COLO668 (cell line): ENCODE results near the gene TGFBI.
A peak's percentile ranks its signal among the peaks of the same experiment; 100 is the strongest.

Source experiments
- DNase-seq: peaks from one replicate; lab custom pipeline; 2025; ENCODE audit not compliant: unreplicated experiment; lab: John Stamatoyannopoulos, UW

TGFBI gene

DNA sequence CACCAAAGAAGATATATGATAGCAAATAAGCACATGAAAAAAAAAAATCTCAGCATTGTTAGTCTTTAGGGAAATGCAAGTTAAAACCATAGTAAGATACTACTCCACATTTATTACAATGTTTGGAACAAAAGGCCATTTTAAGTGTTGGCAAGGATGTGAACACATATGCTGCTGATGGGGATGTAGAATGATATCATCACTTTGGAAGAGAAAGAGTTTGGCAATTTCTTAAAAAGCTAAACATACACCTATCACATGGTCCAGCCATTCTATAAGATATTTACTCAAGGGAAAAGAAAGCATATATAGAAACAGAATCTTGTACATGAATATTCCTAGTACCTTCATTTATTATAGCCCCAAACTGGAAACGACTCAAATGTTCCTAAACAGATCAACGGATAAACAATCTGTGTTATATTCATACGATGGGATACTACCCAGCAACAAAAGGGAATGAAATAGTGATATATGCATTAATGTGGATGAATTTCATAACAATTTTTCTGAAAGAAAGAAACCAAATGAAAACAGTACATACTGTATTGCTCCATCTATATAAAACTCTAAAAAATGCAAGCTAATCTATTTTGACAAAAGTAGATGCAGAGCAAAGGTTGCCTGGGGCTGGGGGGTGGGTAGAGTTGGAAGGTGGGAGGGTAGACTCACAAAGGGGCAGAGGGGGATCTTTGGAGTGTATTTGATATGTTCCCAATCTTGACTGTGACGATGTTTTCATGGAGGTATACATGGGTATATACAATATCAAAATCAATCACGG is 58.2 kb downstream of the TGFBI start:
- no peak for DNase-seq

- no peak for DNase-seq
Measured at GRCh38 chr5:136087961-136088871, 59.4 kb downstream of the TGFBI start.

DNA sequence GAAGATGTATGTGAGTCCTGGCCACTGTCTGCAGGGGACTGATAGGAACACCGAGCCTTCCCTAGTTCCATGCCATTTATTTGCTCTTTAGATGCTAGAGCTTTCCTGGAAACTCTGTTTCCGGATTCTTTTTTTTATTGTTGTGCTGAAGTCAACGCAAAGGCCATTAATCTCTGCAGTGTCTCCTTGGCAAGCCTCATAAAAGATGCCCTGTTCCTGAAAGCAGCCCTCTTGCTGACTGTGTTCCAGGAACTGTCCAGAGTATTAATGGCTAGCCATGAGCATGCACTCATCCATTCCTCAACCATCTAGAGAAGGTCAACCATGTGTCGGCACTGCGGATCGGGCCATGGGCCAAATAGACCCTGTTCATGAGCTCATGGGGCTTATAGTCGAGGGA is 61.0 kb downstream of the TGFBI start:
- no peak for DNase-seq

- DNase-seq = no peak
Measured at GRCh38 chr5:136090319-136090718, 61.5 kb downstream of the TGFBI start.

GRCh38 chr5:136094189-136094912 is 65.6 kb downstream of the TGFBI start:
- peak; percentile 33 for DNase-seq

GRCh38 chr5:136094913-136095641 is 66.3 kb downstream of the TGFBI start:
- DNase-seq = peak; percentile 62

DNA sequence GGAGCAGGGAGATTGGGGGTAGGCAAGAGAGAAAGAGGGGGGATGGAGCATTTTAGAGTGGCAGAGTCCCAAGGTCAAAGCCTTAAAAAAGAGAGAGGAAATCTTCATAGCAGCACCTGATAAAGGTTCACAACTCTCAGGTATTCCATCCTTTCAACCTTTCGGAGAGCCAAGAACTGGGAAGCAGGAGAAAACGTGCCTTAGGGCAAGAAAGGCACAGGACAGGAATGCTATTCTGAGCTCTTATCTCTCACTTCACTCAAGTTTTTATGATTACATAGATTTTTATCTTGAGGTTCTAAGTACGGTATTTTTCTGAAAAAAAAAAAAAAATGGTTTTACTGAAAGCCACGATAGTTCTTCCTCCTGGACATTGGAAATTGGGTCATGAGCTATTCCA is 69.4 kb downstream of the TGFBI start:
- DNase-seq = no peak

GRCh38 chr5:136099870-136100269 is 71.1 kb downstream of the TGFBI start:
- DNase-seq = no peak

DNA sequence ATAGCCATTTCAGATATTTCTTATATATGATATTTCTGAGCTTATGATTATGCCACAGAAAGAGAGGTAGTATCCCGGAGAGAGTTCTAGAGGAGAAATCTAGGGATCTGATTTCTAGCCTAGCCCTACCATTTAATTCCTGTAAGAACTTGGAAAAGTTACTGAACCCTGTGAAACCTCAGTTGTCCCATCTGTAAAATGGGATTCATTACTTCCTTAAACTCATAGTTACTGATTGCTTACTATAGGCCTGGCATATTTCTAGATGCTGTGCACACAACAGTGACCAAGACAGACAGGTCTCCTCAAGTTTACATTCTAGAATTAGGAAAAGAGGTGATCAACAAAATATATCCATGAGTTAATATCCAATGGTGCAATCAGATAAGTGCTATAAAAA is 73.1 kb downstream of the TGFBI start:
- no peak for DNase-seq

DNA sequence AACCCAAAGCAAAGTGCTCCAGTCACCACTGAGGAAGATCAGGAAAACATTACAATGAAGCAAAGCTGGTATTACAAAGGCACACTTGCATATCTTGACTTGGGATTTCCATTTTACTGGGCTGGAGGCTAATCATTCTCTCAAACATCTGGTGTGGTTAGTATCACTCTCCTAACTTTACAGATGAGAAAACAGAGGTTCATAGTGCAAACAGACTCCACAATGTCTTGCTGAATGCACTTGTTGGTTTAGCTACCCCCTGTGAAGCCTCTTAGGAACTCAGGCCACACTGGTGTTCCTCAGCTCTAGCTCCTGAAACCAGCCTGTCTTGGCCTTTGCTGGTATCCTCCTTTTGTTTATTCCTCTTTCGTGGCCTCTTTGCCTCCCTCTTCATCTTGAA is 74.3 kb downstream of the TGFBI start:
- DNase-seq = no peak

- DNase-seq = no peak
Measured at GRCh38 chr5:136104306-136104965, 75.6 kb downstream of the TGFBI start.

GRCh38 chr5:136106351-136107031 is 77.7 kb downstream of the TGFBI start:
- no peak for DNase-seq

DNA sequence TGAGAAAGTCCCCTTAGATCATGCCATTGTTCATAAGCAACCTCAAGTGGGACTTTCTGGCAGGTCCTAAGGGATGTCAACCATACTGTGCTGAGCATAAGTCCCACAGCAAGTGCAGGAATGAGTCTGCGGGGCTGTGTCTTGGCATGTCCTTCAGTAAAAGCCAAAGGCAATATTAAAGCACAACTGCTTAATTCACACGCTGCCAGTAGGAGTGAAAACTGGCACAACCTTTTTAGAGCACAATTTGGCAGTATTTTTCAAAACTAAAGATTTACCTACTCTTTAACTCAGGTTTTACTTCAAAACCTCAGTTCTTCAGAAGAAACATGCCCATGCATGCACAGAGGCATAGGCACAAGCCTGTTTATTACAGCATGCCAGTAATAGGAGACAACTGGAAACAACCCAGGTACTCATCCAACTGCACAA is 79.4 kb downstream of the TGFBI start:
- no peak for DNase-seq

DNA sequence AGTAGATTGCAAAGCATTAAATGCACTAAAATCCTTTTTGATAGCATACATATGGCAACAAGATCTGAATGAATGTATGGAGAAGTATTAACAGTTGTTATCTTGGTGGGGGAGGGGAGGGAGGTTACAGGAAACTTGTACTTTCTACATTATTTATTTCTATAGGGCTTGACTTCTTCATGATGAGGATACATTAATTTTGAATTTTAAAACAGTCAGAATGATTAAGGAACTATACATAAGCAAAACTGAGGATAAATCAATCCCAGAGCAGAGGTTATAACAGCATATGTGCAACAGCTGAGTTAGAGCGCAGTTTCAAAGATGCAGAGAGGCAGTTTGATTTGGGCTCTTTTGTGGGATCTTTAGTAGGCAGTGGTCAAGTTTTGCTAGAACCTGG is 80.0 kb downstream of the TGFBI start:
- no peak for DNase-seq

GRCh38 chr5:136109453-136110135 is 80.8 kb downstream of the TGFBI start:
- no peak for DNase-seq
